Progenitor cell of endocrine pancreas (in vitro differentiated cells): ENCODE data around the gene ADGRV1. TPM values are rescaled to one million over a fixed set of nuclear protein-coding genes. Genes with fewer than 3 reads are reported as not detected.
A peak's percentile ranks its signal among the peaks of the same experiment; 100 is the strongest.
"Not testable (repeated sequence)": the region's sequence is repeated elsewhere in the genome, so short reads cannot be mapped to it uniquely, and the experiment has no call there.

ENCODE experiments used
- DNase-seq: peaks from one replicate; pipeline ENCODE4 v3.0.0; 2021; ENCODE audit warnings: low spot score; ENCODE audit not compliant: unreplicated experiment
- H3K27ac Mint-ChIP-seq: 2 replicates; pipeline ENCODE4 v1.8.0; 2021; ENCODE audit warnings: mild to moderate bottlenecking, moderate library complexity, mixed read lengths
- H3K27me3 Mint-ChIP-seq: 2 replicates; pipeline ENCODE4 v1.8.0; 2021; ENCODE audit warnings: mixed read lengths
- H3K36me3 Mint-ChIP-seq: 2 replicates; pipeline ENCODE4 v1.8.0; 2022; ENCODE audit warnings: mixed read lengths; ENCODE audit not compliant: insufficient read depth
- H3K4me1 Mint-ChIP-seq: 2 replicates; pipeline ENCODE4 v1.8.0; 2021; ENCODE audit warnings: low read depth, mixed read lengths
- H3K4me3 Mint-ChIP-seq: 2 replicates; pipeline ENCODE4 v1.8.0; 2021; ENCODE audit warnings: low read depth, mild to moderate bottlenecking, moderate library complexity, mixed read lengths
- H3K9me3 Mint-ChIP-seq: 2 replicates; pipeline ENCODE4 v1.8.0; 2021; ENCODE audit warnings: low read depth, mixed read lengths
- total RNA-seq: library from RNA; stranded (reverse); gene quantifications from 2 replicates; pipeline ENCODE4 v1.2.1, GENCODE V29; 2021
- TF ChIP-seq, protein P1 (sequence below): fragments of 200-600 bp; sonication (generic); IDR thresholded peaks from one replicate; pipeline ENCODE4 v1.5.0; 2021; ENCODE audit warnings: antibody characterized with exemption, mild to moderate bottlenecking; ENCODE audit not compliant: unreplicated experiment

Gene ADGRV1
- total RNA-seq, 1 donor from 2014 or later: 82.3 TPM

DNA sequence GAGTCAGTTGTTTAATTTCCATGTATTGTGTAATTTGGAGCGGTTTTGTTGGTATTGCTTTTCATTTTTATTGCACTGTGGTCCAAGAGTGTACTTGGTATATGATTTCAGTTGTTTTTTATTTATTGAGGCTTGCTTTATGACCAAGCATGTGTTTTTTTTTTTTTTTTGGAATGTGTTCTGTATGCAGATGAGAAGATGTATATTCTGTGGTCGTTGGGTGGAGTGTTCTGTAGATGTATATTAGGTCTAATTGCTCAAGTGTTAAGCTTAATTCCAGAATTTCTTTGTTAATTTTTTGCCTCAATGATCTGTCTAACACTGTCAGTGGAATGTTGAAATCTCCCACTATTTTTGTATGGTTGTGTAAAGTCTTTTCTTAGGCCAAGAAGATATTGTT is 23.4 kb downstream of the ADGRV1 start:
- DNase-seq: no peak
- H3K27me3 Mint-ChIP-seq: no peaks in the 10 kb centered on the region
- TF ChIP-seq, protein P1, sequence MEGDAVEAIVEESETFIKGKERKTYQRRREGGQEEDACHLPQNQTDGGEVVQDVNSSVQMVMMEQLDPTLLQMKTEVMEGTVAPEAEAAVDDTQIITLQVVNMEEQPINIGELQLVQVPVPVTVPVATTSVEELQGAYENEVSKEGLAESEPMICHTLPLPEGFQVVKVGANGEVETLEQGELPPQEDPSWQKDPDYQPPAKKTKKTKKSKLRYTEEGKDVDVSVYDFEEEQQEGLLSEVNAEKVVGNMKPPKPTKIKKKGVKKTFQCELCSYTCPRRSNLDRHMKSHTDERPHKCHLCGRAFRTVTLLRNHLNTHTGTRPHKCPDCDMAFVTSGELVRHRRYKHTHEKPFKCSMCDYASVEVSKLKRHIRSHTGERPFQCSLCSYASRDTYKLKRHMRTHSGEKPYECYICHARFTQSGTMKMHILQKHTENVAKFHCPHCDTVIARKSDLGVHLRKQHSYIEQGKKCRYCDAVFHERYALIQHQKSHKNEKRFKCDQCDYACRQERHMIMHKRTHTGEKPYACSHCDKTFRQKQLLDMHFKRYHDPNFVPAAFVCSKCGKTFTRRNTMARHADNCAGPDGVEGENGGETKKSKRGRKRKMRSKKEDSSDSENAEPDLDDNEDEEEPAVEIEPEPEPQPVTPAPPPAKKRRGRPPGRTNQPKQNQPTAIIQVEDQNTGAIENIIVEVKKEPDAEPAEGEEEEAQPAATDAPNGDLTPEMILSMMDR: no peak
- no peak overlapping the region for H3K27ac Mint-ChIP-seq
- no peaks in the 10 kb centered on the region for H3K4me1 Mint-ChIP-seq
- no peak overlapping the region for H3K4me3 Mint-ChIP-seq
- peaks cover 36% of the 10 kb centered on the region for H3K9me3 Mint-ChIP-seq
- H3K36me3 Mint-ChIP-seq: peaks cover 22% of the 10 kb centered on the region

DNA sequence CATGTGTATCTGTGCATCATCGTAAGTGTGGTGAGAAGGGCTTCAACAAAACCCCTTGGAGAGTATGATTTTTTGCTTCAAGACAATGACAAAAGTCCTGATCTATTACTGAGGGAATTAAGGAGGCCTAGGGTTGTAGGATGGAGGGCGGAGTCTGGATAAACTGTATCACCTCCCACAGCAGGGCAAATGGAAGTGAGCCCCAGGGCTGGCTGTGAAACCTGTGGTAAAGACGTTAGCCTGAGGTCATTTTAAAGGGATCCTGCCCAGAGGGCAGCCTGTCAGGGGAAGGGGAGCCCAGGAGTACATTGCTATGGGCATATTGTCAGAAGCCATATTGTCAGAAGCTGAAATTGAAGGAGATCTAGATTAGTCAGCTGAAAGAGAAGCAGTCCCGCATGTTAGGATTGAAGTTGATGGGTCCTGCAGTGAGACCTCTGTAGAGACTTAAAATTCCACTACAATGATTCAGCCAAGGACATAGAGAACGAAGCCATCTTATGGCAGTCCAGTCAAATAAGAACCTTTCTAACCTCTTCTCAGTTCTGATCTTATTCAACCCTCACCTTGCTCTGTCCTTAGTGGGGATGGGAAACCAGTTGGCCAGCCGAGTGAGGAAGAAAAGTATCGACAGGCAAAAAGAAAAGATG is 26.9 kb downstream of the ADGRV1 start:
- Mint-ChIP-seq H3K27ac (peak overlapping the region; percentile 24), H3K9me3 (peaks cover 8% of the 10 kb centered on the region), H3K4me1 (no peaks in the 10 kb centered on the region), H3K27me3 (no peaks in the 10 kb centered on the region), H3K36me3 (no peaks in the 10 kb centered on the region), H3K4me3 (no peak overlapping the region)
- TF ChIP-seq, protein P1: no peak
- DNase-seq: no peak

- TF ChIP-seq, protein P1: no peak
- H3K36me3 Mint-ChIP-seq: no peaks in the 10 kb centered on the region
- no peak for DNase-seq
- H3K9me3 Mint-ChIP-seq: peaks cover 3% of the 10 kb centered on the region
- H3K27me3 Mint-ChIP-seq: no peaks in the 10 kb centered on the region
- H3K27ac Mint-ChIP-seq: no peak overlapping the region
- no peaks in the 10 kb centered on the region for H3K4me1 Mint-ChIP-seq
- no peak overlapping the region for H3K4me3 Mint-ChIP-seq
Measured at GRCh38 chr5:90586469-90586868, 27.9 kb downstream of the ADGRV1 start.

GRCh38 chr5:90590170-90590569 is 31.6 kb downstream of the ADGRV1 start:
- Mint-ChIP-seq H3K27me3 (no peaks in the 10 kb centered on the region), H3K36me3 (peaks cover 21% of the 10 kb centered on the region), H3K27ac (no peak overlapping the region), H3K4me1 (no peaks in the 10 kb centered on the region), H3K9me3 (peaks cover 15% of the 10 kb centered on the region), H3K4me3 (no peak overlapping the region)
- DNase-seq: no peak
- TF ChIP-seq, protein P1: no peak

DNA sequence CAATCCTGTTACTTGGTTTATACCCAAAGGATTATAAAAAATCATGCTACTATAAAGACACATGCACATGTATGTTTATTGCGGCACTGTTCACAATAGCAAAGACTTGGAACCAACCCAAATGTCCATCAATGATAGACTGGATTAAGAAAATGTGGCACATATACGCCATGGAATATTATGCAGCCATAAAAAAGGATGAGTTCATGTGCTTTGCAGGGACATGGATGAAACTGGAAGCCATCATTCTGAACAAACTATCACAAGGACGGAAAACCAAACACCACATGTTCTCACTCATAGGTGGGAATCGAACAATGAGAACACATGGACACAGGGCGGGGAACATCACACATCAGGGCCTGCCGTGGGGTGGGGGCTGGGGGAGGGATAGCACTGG is 34.5 kb downstream of the ADGRV1 start:
- H3K36me3 Mint-ChIP-seq: peaks cover 25% of the 10 kb centered on the region
- peaks cover 20% of the 10 kb centered on the region for H3K9me3 Mint-ChIP-seq
- not testable (repeated sequence) for H3K4me1 Mint-ChIP-seq, DNase-seq, H3K27me3 Mint-ChIP-seq, H3K4me3 Mint-ChIP-seq
- H3K27ac Mint-ChIP-seq: peak overlapping the region; percentile 87

GRCh38 chr5:90595766-90596165 is 37.2 kb downstream of the ADGRV1 start:
- Mint-ChIP-seq H3K36me3 (peaks cover 25% of the 10 kb centered on the region), H3K9me3 (peaks cover 20% of the 10 kb centered on the region)
- not testable (repeated sequence) for H3K4me1 Mint-ChIP-seq, H3K4me3 Mint-ChIP-seq, H3K27ac Mint-ChIP-seq, DNase-seq, H3K27me3 Mint-ChIP-seq
